Activated gamma-delta T cell (primary cell): ENCODE results near the gene KDM1B.
"Not testable (repeated sequence)": the region's sequence is repeated elsewhere in the genome, so short reads cannot be mapped to it uniquely, and the experiment has no call there.

ENCODE experiments used
- DNase-seq: peaks from one replicate; lab custom pipeline; 2025; lab: John Stamatoyannopoulos, UW

KDM1B gene

DNA sequence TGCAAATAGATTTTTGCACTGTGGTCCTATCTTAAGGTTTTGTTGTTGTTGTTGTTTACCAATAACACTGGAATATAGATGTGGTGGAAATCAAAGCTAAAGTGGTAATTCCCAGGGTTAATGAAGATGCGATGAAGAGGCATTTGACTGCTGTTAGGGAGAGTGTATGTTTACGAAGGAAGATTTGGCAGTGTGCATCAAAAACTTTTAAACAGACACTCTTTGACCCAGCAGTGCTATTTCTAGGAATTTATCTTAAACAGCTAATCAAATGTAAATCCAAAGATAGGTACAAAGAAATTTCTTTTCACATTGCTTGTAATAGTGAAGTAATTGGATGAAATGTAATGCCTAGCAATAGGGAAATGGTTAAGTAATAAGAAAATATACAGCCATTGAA, 34.0 kb downstream of the KDM1B start:
- DNase-seq: no peak

DNA sequence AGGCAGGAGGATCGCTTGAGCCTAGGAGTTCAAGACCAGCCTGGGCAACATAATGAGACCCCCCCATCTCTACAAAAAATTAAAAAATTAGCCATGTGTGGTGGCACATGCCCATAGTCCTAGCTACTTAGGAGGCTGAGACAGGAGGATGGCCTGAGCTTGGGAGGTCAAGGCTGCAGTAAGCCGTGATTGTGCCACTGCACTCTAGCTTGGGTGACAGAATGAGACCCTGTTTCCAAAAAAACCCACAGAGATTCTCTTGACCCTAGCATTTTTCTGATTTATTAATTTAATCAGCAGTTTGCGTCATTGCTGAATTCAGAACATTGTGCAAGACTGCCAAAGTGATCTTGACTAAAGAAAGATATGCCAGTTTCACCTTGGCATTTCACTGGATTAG, 36.8 kb downstream of the KDM1B start:
- DNase-seq: no peak

DNA sequence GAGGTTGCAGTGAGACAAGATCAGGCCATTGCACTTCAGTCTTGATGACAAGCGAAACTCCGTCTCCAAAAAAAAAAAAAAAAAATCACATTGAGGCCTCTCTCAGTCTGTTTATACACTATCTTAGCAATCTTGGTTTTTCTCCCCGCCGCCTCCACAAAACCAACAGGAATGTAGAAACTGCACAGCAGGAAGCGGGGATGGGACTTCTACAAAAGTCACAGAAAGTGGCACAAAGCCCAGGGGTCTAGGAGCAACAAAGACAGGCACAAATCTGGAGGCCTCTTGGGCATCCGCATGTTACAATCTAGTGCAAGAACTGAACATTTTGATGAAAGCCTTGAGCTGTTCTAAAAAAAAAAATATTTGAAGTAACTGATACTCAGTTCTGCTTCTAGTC, 48.6 kb downstream of the KDM1B start:
- DNase-seq: no peak

DNA sequence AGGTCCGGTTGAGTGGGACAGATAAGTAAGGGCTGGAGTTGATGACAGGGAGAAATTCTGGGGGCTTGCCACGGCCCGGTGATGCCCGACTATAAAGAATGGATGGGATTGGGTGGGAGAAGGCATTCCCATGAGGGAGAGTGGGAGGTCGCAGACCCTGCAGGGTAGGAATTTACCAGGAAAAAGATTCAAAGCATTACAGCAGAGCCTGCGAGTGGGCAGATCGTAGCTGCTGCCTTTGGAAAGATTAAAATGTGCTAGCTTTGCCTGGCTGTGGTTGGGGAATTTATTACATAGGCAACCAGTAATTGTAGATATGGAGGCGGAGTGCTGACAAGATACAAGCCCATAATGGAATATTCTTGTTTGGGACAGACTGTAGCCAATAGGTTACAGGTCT, 49.5 kb downstream of the KDM1B start:
- DNase-seq: no peak

DNA sequence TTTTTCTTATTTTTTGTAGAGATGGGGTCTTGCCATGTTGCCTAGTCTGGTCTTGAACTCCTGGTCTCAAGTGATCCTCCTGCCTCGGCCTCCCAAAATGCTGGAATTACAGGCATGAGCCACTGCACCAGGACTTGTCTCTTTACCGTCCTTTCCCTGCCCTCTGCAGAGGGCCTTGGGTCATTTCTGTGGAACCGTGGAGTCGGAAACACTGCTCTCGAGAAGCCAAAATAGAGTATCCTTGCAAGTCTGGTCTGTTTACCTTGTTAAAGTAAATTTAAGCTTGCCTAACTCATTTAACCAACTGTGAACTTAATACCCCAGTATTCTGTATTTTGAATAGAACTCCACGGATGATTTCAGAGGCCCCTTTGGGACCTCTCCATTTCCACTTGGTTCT, 51.4 kb downstream of the KDM1B start:
- DNase-seq: no peak

DNA sequence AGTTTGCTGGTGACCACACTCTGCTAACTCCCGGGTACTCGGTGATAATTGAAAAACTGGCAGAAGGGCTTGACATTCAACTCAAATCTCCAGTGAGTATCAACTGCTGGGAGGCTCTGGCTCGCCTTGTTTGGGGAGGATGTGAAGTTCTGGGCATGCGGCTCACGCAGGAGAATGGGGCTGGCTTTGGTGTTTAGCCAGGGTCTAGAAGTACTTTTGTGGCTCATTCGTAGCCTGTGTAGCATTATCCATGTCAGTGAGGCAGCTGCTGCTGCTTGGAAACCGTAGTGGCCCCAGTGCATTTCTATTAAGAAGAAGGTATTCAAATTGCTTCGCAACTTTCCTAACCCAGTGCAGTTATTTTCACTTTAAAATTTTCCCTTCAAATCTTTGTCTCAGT, 52.2 kb downstream of the KDM1B start:
- no peak for DNase-seq

DNA sequence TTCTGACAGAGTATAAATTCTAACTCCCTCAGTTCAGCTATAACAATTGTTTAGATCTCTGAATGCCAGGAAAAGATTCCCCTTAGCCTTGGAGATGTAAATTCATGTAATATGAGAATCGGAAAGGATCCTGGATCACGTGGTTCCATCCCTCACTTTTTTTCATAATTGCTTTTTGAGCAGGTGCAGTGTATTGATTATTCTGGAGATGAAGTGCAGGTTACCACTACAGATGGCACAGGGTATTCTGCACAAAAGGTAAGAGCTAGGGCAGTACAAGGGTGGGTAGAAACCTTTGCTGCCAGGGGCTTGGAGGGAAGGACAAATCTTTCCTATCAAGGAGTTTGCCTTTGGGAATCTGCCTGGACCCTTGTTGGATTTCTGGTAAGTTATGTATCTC, 52.7 kb downstream of the KDM1B start:
- DNase-seq: no peak

DNA sequence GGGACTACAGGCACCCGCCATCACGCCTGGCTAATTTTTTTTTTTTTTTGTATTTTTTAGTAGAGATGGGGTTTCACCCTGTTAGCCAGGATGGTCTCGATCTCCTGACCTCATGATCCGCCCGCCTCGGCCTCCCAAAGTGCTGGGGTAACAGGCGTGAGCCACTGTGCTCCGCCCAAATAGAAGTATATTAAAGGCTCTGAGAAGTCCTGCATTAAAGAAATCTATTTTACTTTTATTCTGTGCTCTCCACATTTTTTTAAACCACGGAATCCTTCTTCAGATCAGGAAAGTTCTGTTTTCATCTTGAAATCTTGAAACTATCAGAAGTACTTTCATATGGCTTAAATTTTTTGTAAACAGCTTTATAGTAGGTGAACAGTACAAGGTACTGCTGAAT, 53.6 kb downstream of the KDM1B start:
- not testable (repeated sequence) for DNase-seq

DNA sequence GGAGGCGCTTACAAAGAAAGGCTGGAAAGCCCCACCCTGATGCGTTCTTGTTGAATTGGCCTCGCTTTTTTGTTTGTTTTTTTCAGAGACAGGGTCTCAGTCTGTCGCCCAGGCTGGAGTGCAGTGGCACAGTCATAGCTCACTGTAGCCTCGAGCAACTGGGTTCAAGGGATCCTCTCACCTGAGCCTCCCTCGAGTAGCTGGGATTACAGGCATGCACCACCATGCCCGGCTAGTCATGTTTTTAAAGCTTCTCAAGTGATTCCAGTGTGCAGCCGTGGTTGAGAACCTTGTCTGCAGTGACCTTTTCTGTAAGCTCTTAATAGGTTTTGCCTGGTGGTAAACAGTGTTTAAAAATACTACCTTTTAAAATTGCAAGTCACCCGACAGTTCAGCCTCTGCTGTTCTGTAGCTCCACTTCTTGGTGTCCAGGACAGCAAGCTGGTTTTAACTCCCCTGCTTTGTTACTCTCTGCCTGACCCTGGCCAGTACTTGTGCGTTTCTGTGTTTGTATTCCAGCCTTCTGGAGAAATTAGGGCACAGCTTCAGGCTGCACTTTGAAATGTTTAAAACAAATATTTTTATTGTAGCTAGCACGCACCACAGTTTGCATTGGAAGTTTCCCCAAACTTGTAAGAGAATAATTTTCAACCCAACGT, 54.4 kb downstream of the KDM1B start:
- no peak for DNase-seq

DNA sequence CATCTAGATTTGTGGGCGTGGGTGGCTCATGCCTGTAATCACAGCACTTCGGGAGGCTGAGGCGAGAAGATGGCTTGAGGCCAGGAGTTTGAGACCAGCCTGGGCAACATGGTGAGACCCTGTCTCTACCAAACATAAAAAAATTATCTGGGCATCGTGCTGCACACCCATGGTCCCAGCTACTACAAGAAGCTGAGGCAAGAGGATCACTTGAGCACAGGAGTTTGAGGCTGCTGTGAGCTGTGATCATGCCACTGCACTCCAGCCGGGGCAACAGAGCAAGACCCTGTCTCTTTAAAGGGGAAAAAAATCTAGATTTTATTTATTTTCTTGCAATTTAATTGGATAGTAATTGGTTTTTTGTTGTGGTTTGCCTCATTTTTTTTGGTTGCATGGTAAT, 55.5 kb downstream of the KDM1B start:
- DNase-seq: no peak

DNA sequence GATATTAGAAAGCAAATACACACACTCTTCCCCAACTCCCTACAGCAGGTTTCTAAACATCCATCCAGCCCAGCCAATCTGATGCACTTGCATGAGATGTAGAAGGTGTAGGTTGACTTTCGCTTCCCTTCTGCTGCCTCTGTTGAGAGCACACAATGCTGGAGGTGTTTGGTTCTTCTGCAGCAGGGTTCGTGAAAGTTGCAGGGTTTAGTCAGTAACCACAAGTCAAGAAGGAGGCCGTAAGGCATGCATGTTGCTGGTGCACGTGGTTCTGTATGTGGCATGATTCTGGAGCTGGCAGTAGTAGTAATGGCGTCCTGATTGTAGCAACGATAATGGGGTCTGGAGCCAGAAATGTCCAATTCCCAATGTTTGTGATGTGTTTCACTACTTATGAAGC, 56.1 kb downstream of the KDM1B start:
- no peak for DNase-seq

DNA sequence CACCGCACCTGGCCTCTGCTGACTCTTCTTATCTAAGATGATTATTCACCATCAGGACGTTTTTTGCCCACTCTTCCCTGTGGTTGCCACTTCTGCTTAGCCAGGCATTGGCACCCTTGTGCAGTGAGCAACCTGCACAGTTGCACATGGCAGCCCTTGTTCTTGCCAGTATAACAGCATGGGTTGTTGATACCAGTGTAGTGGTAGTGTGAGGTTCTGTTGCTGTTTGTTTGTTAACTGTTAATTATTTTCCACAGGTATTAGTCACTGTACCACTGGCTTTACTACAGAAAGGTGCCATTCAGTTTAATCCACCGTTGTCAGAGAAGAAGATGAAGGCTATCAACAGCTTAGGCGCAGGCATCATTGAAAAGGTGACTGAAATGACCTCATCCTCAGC, 57.0 kb downstream of the KDM1B start:
- DNase-seq: no peak

DNA sequence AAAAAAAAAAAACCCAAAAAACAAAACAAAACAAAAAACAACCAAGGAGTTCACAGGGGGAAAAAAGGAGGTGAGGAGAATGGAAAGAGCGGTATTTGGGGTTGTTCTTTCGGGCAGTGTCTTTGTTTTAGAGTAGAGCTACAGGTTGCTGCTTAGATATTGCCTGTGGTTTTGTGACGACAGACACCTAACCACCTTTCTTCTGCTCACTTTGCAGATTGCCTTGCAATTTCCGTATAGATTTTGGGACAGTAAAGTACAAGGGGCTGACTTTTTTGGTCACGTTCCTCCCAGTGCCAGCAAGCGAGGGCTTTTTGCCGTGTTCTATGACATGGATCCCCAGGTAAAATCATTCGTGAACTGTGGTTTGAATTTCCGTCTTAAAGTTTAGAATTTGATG, 58.2 kb downstream of the KDM1B start:
- DNase-seq: no peak

DNA sequence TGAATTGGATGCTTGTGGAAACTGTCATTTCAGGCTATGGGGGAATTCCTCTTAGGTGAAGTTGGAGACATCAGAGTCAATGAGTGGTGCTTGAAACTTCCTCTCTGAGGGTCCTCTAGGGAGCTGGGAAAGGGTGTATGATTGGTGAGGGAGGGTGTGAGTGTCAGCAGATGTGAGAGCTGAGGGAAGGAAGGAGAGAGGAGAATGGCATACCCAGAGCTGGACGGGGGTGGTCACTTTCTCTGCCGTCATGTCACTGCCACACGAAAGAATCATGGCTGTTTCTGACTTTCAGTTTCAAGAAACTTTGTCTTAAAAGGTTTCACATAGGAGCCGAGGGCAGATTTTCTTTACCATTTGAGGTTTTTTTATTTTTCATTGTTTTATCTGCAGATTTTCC, 58.8 kb downstream of the KDM1B start:
- no peak for DNase-seq

DNA sequence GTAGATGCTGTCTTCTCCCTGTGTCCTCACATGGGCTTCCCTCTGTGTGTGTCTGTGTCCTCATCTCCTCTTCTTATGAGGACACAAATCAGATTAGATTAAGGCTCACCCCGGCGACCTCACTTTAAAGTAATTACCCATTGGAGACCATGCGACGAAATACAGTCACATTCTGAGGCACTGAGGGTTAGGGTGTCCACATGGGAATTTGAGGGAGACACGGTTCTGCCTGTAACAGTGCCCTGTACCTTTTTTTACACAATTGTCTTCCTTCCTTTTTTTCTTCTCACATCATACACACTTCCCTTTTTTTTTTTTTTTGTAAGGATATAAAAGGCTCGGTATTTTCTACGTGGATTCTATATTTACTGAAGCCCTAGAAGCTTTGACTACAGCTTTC, 60.2 kb downstream of the KDM1B start:
- DNase-seq: no peak

DNA sequence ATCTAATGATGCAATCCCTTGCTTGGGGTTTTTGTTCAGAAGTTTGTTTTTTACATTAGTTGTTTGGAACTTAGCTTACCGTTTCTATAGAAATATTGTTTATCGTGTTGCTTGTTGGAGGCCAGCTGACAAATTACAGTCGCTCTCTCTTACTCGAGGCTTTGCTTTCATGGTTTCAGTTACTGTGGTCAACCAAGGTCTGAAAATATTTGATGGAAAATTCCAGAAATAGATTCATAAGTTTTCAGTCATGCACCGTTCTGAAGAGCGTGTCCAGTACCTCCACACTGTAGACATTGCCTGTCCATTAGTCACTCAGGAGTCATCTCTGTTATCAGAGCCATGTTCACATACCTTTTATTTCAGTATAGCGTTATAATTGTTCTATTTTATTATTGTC, 61.2 kb downstream of the KDM1B start:
- no peak for DNase-seq

DNA sequence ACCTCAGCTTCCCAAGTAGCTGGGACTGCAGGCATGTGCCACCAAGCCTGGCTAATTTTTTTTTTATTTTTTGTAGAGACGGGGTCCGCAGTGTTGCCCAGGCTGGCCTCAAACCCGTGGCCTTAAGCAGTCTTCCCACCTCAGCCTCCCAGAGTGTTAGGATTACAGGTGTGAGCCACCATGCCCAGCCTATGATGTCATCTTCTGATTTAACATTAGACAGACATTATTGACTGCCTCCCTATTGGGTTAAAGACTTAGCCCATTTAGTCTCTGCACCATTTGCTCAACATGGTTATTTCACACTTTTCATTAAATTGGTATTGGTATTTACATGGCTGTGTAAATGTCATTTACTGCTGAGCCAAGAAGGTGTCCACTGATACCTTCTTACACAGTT, 63.0 kb downstream of the KDM1B start:
- DNase-seq: no peak

DNA sequence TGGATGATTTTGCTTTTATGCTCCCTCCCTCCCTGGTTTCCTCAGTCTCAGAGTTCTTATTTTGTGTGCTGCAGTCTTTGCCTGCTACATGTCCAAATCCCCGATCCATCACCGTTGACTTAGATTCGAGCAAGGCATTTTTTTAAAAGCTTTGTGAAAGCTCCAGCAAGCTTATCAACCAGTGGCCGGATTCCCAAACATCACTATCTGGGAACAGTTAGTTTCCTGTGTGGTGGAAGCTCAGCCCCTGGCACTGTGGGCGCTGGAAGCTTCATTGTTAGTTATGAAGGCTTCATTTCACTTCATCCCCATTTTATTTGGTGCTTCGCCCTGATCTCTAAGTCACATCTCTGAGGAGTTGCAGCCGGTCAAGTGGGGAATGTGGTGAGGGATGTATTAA, 64.4 kb downstream of the KDM1B start:
- no peak for DNase-seq

DNA sequence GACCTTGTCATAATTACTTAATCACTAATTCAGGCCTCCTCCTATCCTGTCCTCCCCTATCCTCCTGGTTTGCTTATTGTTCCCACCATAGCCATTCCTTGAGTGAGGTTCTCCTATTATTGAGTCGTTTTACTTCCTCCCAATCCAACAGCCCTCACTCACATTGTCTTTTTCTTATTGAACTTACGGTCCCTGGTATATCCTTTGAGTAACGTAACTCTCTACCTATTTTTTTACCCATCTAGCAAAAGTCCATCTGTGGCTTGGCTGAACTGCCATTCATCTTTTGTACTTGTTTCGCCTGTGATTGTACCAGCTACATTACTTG, 66.0 kb downstream of the KDM1B start:
- DNase-seq: no peak

DNA sequence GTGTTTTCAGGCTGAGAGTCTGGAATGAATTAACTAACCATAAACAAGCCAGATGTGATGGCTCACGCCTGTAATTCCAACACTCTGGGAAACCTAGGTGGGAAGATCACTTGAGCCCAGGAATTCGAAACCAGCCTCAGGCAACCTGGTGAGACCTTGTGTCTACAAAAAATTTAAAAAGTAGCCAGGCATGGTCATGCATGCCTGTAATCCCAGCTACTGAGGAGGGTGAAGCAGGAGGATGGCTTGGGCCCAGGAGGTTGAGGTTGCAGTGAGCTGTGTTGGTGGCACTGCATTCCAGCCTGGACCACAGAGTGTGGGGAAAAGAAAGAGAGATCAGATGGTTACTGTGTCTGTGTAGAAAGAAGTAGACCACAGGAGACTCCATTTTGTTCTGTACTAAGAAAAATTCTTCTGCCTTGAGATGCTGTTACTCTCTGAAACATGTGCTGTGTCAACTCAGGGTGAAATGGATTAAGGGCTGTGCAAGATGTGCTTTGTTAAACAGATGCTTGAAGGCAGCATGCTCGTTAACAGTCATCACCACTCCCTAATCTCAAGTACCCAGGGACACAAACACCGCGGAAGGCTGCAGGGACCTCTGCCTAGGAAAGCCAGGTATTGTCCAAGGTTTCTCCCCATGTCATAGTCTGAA, 71.4 kb downstream of the KDM1B start:
- not testable (repeated sequence) for DNase-seq

DNA sequence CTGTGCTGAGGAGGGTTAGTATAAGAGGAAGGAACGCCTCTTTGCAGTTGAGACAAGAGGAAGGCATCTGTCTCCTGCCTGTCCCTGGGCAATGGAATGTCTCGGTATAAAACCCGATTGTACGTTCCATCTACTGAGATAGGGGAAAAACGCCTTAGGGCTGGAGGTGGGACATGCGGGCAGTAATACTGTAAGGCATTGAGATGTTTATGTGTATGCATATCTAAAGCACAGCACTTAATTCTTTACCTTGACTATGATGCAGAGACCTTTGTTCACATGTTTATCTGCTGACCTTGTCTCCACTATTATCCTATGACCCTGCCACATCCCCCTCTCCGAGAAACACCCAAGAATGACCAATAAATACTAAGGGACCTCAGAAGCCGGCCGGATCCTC, 71.9 kb downstream of the KDM1B start:
- DNase-seq: not testable (repeated sequence)

DNA sequence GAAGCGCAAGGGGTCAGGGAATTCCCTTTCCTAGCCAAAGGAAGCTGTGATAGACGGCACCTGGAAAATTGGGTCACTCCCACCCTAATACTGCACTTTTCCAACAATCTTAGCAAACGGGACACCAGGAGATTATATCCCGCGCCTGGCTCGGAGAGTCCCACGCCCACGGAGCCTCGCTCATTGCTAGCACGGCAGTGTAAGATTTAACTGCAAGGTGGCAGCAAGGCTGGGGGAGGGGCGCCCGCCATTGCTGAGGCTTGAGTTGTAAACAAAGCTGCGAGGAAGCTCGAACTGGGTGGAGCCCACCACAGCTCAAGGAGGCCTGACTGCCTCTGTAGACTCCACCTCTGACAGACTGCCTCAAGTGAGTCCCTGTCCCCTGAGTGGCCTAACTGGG, 73.4 kb downstream of the KDM1B start:
- DNase-seq: not testable (repeated sequence)

DNA sequence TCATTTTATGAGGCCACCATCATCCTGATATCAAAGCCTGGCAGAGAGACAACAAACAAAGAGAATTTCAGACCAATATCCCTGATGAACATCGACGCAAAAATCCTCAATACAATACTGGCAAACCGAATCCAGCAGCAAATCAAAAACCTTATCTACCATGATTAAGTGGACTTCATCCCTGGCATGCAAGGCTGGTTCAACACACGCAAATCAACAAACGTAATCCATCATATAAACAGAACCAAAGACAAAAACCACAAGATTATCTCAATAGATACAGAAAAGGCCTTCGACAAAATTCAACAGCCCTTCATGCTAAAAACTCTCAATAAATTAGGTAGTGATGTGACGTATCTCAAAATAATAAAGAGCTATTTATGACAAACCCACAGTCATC, 76.6 kb downstream of the KDM1B start:
- DNase-seq: not testable (repeated sequence)

DNA sequence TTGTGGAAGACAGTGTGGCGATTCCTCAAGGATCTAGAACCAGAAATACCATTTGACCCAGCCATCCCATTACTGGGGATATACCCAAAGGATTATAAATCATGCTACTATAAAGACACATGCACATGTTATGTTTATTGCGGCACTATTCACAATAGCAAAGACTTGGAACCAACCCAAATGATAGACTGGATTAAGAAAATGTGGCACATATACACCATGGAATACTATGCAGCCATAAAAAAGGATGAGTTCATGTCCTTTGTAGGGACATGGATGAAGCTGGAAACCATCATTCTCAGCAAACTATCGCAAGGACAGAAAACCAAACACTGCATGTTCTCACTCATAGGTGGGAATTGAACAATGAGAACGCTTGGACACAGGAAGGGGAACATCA, 78.5 kb downstream of the KDM1B start:
- not testable (repeated sequence) for DNase-seq
